ENCODE results near the gene SETDB1. TPM values are rescaled to one million over a fixed set of nuclear protein-coding genes. Genes with fewer than 3 reads are reported as not detected.

The SETDB1 gene
- total RNA-seq, 4 donors from 2014 or later, result 21.8 to 63.2 (median 54.4) TPM

DNA sequence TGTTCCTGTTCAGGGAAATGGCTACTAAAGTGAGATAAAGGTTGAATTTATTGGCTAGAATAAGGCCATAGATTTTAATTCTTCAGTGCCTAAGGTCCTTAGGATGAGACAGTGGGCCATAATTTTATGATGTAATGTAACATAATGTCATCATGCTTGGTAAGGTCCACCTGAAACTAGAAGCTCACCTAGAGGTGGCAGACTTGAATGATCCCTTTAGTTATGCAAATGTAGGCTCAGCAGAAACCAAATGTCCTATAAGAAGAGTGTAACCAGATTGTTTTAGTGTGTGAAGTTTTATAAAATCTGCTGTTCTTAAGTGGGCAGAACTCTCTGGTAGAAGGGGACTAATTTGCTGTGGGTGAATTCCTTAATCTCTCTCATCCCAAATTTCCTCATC, 13.5 kb upstream of the SETDB1 start:
- no peak for DNase-seq
- Histone ChIP-seq H3K27ac (no peak overlapping the region), H3K4me1 (no peaks in the 10 kb centered on the region), H3K4me3 (no peak overlapping the region), H3K36me3 (no peaks in the 10 kb centered on the region), H3K9me3 (no peaks in the 10 kb centered on the region), H3K27me3 (no peaks in the 10 kb centered on the region)
- TF ChIP-seq, protein P1, sequence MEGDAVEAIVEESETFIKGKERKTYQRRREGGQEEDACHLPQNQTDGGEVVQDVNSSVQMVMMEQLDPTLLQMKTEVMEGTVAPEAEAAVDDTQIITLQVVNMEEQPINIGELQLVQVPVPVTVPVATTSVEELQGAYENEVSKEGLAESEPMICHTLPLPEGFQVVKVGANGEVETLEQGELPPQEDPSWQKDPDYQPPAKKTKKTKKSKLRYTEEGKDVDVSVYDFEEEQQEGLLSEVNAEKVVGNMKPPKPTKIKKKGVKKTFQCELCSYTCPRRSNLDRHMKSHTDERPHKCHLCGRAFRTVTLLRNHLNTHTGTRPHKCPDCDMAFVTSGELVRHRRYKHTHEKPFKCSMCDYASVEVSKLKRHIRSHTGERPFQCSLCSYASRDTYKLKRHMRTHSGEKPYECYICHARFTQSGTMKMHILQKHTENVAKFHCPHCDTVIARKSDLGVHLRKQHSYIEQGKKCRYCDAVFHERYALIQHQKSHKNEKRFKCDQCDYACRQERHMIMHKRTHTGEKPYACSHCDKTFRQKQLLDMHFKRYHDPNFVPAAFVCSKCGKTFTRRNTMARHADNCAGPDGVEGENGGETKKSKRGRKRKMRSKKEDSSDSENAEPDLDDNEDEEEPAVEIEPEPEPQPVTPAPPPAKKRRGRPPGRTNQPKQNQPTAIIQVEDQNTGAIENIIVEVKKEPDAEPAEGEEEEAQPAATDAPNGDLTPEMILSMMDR (IDR thresholded peaks at IDR 0.05), result no peak
- no peak for TF ChIP-seq POLR2A (IDR thresholded peaks at IDR 0.05)
- intact Hi-C loops (cut with DNase I; ENCODE audit: low total_unique reads), result no loop called here

DNA sequence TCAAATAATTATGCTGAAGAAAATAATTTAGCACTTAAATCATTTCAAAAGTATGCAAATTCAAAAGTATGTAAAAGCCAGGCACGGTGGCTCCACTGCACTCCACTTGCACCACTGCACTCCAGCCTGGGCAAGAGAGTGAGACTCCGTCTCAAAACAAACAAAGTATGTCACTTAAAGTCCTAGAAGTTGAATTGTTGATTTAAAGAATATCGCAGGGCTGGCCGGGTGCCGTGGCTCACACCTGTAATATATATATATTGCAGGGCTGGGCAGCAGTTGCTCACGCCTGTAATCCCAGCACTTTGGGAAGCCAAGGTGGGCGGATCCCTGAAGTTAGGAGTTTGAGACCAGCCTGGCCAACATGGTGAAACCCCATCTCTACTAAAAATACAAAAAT, 8.8 kb upstream of the SETDB1 start:
- Histone ChIP-seq H3K36me3 (no peaks in the 10 kb centered on the region), H3K27me3 (no peaks in the 10 kb centered on the region), H3K27ac (no peak overlapping the region), H3K9me3 (no peaks in the 10 kb centered on the region), H3K4me1 (no peaks in the 10 kb centered on the region), H3K4me3 (no peak overlapping the region)
- no peak for DNase-seq
- TF ChIP-seq, protein P1 (IDR thresholded peaks at IDR 0.05), result no peak
- no peak for TF ChIP-seq POLR2A (IDR thresholded peaks at IDR 0.05)
- intact Hi-C loops (cut with DNase I; ENCODE audit: low total_unique reads), result no loop called here

DNA sequence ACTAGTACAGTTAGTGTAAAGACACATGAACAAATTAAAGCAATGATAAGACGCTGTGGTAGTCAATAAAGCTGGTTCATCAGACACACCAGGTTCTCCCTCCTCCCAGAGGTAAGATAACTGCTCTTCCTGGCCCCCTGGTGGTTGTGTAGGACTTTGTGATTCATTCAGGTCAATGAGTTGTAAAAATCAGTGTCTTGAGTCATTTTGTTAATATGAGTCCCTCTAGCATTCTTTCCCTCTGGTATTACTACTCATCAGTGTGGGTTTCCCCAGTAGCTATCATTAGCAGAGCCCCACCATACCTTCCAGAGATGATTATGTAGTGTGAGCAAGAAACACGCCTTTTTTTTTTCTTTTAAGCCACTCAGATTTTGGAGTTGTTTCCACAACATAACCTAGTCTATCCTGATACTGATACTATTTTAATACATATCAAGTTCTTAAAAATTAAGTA, 3.6 kb upstream of the SETDB1 start:
- no peaks in the 10 kb centered on the region for H3K27me3 ChIP-seq
- no peaks in the 10 kb centered on the region for H3K4me1 ChIP-seq
- H3K9me3 ChIP-seq, result no peaks in the 10 kb centered on the region
- DNase-seq, result peak; percentile 58 to 78
- no peak for TF ChIP-seq POLR2A (IDR thresholded peaks at IDR 0.05)
- TF ChIP-seq, protein P1 (IDR thresholded peaks at IDR 0.05), result peak; percentile 55 to 67 (median 62)
- no peak overlapping the region for H3K27ac ChIP-seq
- no peak overlapping the region for H3K4me3 ChIP-seq
- intact Hi-C loops (cut with DNase I; ENCODE audit: low total_unique reads), result no loop called here
- H3K36me3 ChIP-seq, result no peaks in the 10 kb centered on the region

DNA sequence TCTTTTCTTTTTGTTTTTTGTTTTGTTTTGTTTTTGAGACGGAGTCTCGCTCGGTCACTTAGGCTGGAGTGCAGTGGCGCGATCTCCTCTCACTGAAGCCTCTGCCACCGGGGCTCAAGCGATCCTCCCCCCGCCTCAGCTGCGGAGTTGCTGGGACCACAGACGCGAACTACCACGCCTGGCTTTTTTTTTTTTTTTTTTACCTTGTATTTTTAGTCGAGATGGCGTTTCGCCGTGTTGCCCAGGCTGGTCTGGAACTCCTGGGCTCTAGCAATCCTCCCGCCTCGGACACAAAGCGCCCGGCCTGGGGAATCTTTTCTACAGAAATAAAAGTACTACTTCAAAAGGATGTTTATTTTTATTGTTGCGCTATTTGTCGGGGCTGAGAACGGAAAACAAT, 1.1 kb upstream of the SETDB1 start:
- H3K4me3 ChIP-seq, result peak overlapping the region; percentile 85 to 93
- no peaks in the 10 kb centered on the region for H3K36me3 ChIP-seq
- no peaks in the 10 kb centered on the region for H3K9me3 ChIP-seq
- TF ChIP-seq POLR2A (IDR thresholded peaks at IDR 0.05), result no peak
- TF ChIP-seq, protein P1 (IDR thresholded peaks at IDR 0.05), result no peak
- H3K27ac ChIP-seq, result peak overlapping the region in 1 of 2 donors; percentile 91
- no peaks in the 10 kb centered on the region for H3K27me3 ChIP-seq
- no peak for DNase-seq
- intact Hi-C loops (cut with DNase I; ENCODE audit: low total_unique reads), result no loop called here
- no peaks in the 10 kb centered on the region for H3K4me1 ChIP-seq

DNA sequence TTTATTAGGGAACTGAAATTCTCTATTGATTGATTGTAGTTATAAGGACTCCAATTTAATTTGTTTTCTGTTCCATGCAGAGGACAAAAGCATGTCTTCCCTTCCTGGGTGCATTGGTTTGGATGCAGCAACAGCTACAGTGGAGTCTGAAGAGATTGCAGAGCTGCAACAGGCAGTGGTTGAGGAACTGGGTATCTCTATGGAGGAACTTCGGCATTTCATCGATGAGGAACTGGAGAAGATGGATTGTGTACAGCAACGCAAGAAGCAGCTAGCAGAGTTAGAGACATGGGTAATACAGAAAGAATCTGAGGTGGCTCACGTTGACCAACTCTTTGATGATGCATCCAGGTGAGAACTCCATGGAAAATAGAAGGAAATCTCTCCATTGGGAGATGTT, 1.5 kb downstream of the SETDB1 start:
- Histone ChIP-seq H3K27me3 (no peaks in the 10 kb centered on the region), H3K4me1 (no peaks in the 10 kb centered on the region), H3K27ac (no peak overlapping the region), H3K4me3 (no peak overlapping the region), H3K9me3 (peaks cover 0 to 5% of the 10 kb centered on the region in 2 donors), H3K36me3 (no peaks in the 10 kb centered on the region)
- TF ChIP-seq POLR2A (IDR thresholded peaks at IDR 0.05), result no peak
- TF ChIP-seq, protein P1 (IDR thresholded peaks at IDR 0.05), result no peak
- no peak for DNase-seq
- intact Hi-C loops (cut with DNase I; ENCODE audit: low total_unique reads), result no loop called here
